Transverse colon (tissue), 4 donors: ENCODE data around the gene SDK2. TPM values are rescaled to one million over a fixed set of nuclear protein-coding genes. Genes with fewer than 3 reads are reported as not detected.

ENCODE experiments used
- DNase-seq: peaks from one replicate; pipeline ENCODE4 v3.0.0-alpha.2; 2019
- H3K27ac ChIP-seq, 4 donors: fragments of 200-600 bp; sonication (generic); 2 replicates each; pipeline ENCODE4 v1.5.1; 2016 to 2018; ENCODE audit warnings: inconsistent platforms in 4 of 4
- H3K27me3 ChIP-seq: fragments of 200-600 bp; sonication (generic); 2 replicates; pipeline ENCODE4 v1.5.1; 2017; ENCODE audit warnings: inconsistent platforms
- H3K36me3 ChIP-seq, 4 donors: fragments of 200-600 bp; sonication (generic); 2 replicates each; pipeline ENCODE4 v1.5.1; 2017 to 2019; ENCODE audit warnings: inconsistent platforms in 4 of 4
- H3K4me1 ChIP-seq, 4 donors: fragments of 200-600 bp; sonication (generic); 2 replicates each; pipeline ENCODE4 v1.5.1; 2017 to 2020; ENCODE audit warnings: inconsistent platforms in 4 of 4
- H3K4me3 ChIP-seq, 4 donors: fragments of 200-600 bp; sonication (generic); 1 replicate in 1 of 4; 2 replicates in 3 of 4; pipeline versions ENCODE4 v1.5.1 to v1.6.1; 2017 to 2019; ENCODE audit warnings: inconsistent platforms in 4 of 4
- H3K9me3 ChIP-seq, 2 donors: fragments of 200-600 bp; sonication (generic); 2 replicates each; pipeline ENCODE4 v1.5.1; 2017 to 2019; ENCODE audit warnings: inconsistent platforms in 2 of 2
- EP300 ChIP-seq: sonication (generic); formaldehyde crosslinking; IDR thresholded peaks from one replicate; pipeline ENCODE4 v1.6.1; 2017; ENCODE audit warnings: antibody characterized with exemption, low read depth
- POLR2A ChIP-seq: fragments of 450-650 bp; IDR thresholded peaks from one replicate; pipeline ENCODE4 v1.6.1; 2016; ENCODE audit warnings: antibody characterized with exemption, mild to moderate bottlenecking, moderate library complexity
- POLR2AphosphoS5 ChIP-seq, 3 donors: sonication (generic); formaldehyde crosslinking; IDR thresholded peaks; one replicate each; pipeline ENCODE4 v1.6.1; 2016; ENCODE audit warnings: antibody characterized with exemption in 3 of 3
- WGBS, 2 donors: methylation state at CpG; one replicate each; pipeline ENCODE4 v1.1.5; 2018; ENCODE audit warnings: low coverage in 1 of 2; 5-methylcytosine and 5-hydroxymethylcytosine counted together
- in situ Hi-C, 4 donors: fragments of 200-750 bp; cut with MboI; loops; one replicate each; pipeline versions ENCODE4 v1.15.0 to v1.15.1; 2017; ENCODE audit warnings: low sequenced_read_pairs in 3 of 4, low pct_ligation_motif_present in 1 of 4, low pct_unique_long_range_greater_than_20kb in 1 of 4
- intact Hi-C: fragments of 100-400 bp; cut with DNase I; formaldehyde crosslinking; loops from one replicate; pipeline ENCODE4 v1.15.1; 2023; ENCODE audit warnings: low total_unique reads
- total RNA-seq, 4 donors: library from RNA; depleted of rRNA; stranded (reverse); fragments of >200 nt; gene quantifications; one replicate each; pipeline ENCODE4 v1.1.0, GENCODE V29; 2016
- TF ChIP-seq, protein P1 (sequence below), 5 experiments: fragments of 200-600 bp in 3 of 5; fragments of 450-650 bp in 2 of 5; sonication (generic) in 3 of 5; IDR thresholded peaks; 1 replicate in 2 of 5; 2 replicates in 3 of 5; pipeline ENCODE4 v1.5.1; 2016 to 2017; ENCODE audit warnings: antibody characterized with exemption in 5 of 5, inconsistent platforms in 3 of 5, mild to moderate bottlenecking in 2 of 5, moderate library complexity in 1 of 5

The SDK2 gene
- total RNA-seq, 4 donors from 2014 or later = 2.6 to 9.8 (median 3.4) TPM

DNA sequence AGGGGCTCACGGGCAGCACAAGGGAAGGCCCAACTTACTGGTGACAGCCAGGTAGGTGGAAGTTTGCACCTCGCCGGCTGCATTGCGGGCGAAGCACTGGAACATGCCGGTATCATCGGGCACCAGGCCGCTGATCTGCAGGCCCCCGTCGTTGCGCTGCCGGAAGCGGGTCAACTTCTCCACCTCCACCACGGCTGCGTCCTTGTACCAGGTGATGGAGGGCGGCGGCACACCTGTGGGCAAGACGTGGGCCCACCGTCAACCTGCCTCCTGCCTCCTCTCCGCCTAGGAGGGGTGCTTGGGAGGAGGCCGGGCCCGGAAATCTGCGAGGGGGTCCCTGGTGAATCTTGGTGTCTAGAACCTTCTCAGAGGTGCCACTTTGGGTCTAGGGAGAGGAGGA, 208.8 kb downstream of the SDK2 start:
- Histone ChIP-seq H3K9me3 (no peaks in the 10 kb centered on the region), H3K4me1 (peaks cover 0 to 2% (median 0%) of the 10 kb centered on the region in 4 donors), H3K27ac (no peak overlapping the region), H3K36me3 (no peaks in the 10 kb centered on the region), H3K27me3 (no peaks in the 10 kb centered on the region), H3K4me3 (no peak overlapping the region)
- in situ Hi-C loops (loop anchor here in 3 of 4 donors (10.0 to 25.0 kb wide), 6 partner anchors 269 to 752 kb away; no protein-coding TSS in a partner anchor), intact Hi-C loops (no loop called here)
- TF ChIP-seq POLR2AphosphoS5 (IDR thresholded peaks at IDR 0.05) (no peak), EP300 (no peak)
- TF ChIP-seq, protein P1, sequence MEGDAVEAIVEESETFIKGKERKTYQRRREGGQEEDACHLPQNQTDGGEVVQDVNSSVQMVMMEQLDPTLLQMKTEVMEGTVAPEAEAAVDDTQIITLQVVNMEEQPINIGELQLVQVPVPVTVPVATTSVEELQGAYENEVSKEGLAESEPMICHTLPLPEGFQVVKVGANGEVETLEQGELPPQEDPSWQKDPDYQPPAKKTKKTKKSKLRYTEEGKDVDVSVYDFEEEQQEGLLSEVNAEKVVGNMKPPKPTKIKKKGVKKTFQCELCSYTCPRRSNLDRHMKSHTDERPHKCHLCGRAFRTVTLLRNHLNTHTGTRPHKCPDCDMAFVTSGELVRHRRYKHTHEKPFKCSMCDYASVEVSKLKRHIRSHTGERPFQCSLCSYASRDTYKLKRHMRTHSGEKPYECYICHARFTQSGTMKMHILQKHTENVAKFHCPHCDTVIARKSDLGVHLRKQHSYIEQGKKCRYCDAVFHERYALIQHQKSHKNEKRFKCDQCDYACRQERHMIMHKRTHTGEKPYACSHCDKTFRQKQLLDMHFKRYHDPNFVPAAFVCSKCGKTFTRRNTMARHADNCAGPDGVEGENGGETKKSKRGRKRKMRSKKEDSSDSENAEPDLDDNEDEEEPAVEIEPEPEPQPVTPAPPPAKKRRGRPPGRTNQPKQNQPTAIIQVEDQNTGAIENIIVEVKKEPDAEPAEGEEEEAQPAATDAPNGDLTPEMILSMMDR (IDR thresholded peaks at IDR 0.05) = no peak
- WGBS, 2 donors = 94% methylated on average over 23 of the region's 23 CpGs; no CpG with 5 or more reads in 1 of the 2 donors
- DNase-seq = no peak

DNA sequence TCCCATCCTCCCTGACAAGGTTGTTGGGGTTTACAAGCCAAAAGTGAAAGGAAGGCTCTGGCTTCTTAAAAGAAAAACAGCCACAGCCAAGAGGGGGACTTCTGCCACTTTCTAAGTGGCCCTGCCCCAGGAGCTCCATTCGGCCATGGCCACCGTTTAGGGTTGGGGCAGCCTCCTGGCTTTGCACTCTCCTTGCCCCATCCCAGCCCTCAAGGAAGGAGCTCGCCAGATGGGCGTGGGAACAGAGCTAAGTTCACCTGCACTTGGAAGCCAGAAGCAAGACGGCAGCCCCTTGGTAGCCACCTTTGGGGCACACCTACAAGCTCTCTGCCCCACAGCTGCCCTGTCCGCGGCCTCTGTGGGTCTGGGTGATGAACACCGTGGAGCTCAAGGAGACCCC, 210.1 kb downstream of the SDK2 start:
- H3K27me3 ChIP-seq = no peaks in the 10 kb centered on the region
- WGBS, 2 donors = 78% methylated on average over 8 of the region's 8 CpGs; no CpG with 5 or more reads in 1 of the 2 donors

DNA sequence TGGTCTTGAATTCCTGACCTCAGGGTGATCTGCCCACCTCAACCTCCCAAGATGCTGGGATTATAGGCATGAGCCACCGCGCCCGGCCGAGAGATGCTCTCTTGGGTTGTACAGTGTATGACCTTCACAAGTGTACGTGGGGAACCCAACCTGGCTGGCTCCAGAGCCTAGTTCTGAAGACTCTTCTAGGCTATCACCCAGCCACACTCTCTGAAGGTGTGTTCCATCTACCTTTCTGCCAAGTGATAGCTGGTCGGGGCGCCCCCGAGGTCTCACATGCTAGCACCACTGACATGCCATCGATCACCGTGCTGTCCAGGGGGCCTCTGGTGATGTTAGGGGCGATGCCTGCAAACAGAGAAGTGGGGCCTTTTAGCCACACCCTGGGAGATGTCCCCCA, 210.7 kb downstream of the SDK2 start:
- DNase-seq = no peak
- 94% methylated on average over 10 of the region's 11 CpGs; no CpG with 5 or more reads in 1 of the 2 donors for WGBS, 2 donors
- Histone ChIP-seq H3K27ac (no peak overlapping the region), H3K4me1 (peaks cover 0 to 12% (median 6%) of the 10 kb centered on the region in 4 donors), H3K4me3 (no peak overlapping the region), H3K27me3 (no peaks in the 10 kb centered on the region), H3K36me3 (no peaks in the 10 kb centered on the region), H3K9me3 (no peaks in the 10 kb centered on the region)
- in situ Hi-C loops (loop anchor here in 3 of 4 donors (10.0 to 25.0 kb wide), 6 partner anchors 271 to 754 kb away; no protein-coding TSS in a partner anchor), intact Hi-C loops (no loop called here)
- TF ChIP-seq POLR2A = no peak
- TF ChIP-seq, protein P1 (IDR thresholded peaks at IDR 0.05) = no peak
- no peak for TF ChIP-seq POLR2AphosphoS5 (IDR thresholded peaks at IDR 0.05)
- TF ChIP-seq EP300 = no peak

More for the DNA sequence above, 210.1 kb downstream of the SDK2 start:
- no peak overlapping the region for H3K27ac ChIP-seq
- no peak overlapping the region for H3K4me3 ChIP-seq
- no peaks in the 10 kb centered on the region for H3K9me3 ChIP-seq
- DNase-seq = no peak
- TF ChIP-seq EP300 (no peak), POLR2AphosphoS5 (IDR thresholded peaks at IDR 0.05) (no peak), POLR2A (no peak)
- TF ChIP-seq, protein P1 (IDR thresholded peaks at IDR 0.05) = no peak
- in situ Hi-C loops (loop anchor here in 3 of 4 donors (10.0 to 25.0 kb wide), 6 partner anchors 271 to 753 kb away; no protein-coding TSS in a partner anchor), intact Hi-C loops (no loop called here)
- peaks cover 0 to 12% (median 6%) of the 10 kb centered on the region in 4 donors for H3K4me1 ChIP-seq
- no peaks in the 10 kb centered on the region for H3K36me3 ChIP-seq

DNA sequence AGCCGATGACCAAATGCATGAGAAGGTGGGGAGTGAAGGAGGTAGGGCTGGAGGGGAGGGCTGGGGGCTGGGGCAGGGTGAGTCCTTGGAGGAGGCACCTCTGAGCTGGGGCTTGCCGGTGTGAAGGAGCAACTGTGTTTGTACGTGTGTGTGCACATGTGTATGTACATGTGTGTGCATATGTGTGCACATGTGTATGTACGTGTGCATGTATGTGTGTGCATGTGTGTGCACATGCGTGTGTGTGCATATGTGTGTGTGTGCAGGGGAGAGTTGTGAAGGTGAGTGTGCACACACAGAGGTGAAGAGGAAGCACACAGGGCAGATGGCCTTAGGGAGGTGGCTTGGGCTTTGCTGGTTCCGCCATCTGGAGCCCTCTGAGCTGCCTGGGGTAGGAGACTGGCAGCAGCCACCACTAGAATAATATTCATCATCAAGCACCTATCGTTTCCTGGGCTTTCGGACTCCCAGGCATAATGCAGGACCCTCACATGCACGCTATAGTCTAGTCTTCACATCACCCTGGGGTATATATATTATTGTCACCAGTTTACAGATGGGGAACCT, 211.5 kb downstream of the SDK2 start:
- H3K4me3 ChIP-seq = no peak overlapping the region
- WGBS, 2 donors = 90% methylated on average over 2 to 9 of the region's 9 CpGs
- peaks cover 0 to 12% (median 6%) of the 10 kb centered on the region in 4 donors for H3K4me1 ChIP-seq
- no peaks in the 10 kb centered on the region for H3K27me3 ChIP-seq
- DNase-seq = no peak
- intact Hi-C loops (no loop called here), in situ Hi-C loops (loop anchor here in 3 of 4 donors (10.0 to 25.0 kb wide), 6 partner anchors 272 to 755 kb away; no protein-coding TSS in a partner anchor)
- H3K27ac ChIP-seq = no peak overlapping the region
- no peaks in the 10 kb centered on the region for H3K9me3 ChIP-seq
- TF ChIP-seq POLR2AphosphoS5 (IDR thresholded peaks at IDR 0.05) (no peak), EP300 (no peak), POLR2A (no peak)
- TF ChIP-seq, protein P1 (IDR thresholded peaks at IDR 0.05) = no peak
- H3K36me3 ChIP-seq = no peaks in the 10 kb centered on the region
